Mesenchymal stem cell (in vitro differentiated cells and primary cell): ENCODE data around the gene HSD3B7.

ENCODE experiments used
- DNase-seq: peaks from one replicate; pipeline ENCODE4 v3.0.0-alpha.2; 2013
- H2AFZ ChIP-seq: one replicate; pipeline ENCODE4 v1.6.1; 2013; ENCODE audit warnings: low read depth, mild to moderate bottlenecking, control low read depth, inconsistent platforms, low read length, moderate library complexity
- H2AK5ac ChIP-seq: 2 replicates; pipeline ENCODE4 v1.6.1; 2013; ENCODE audit warnings: low read length, moderate library complexity, mild to moderate bottlenecking, inconsistent platforms; ENCODE audit not compliant: severe bottlenecking
- H2BK120ac ChIP-seq: one replicate; pipeline ENCODE4 v1.6.1; 2013; ENCODE audit warnings: low read depth, mild to moderate bottlenecking, inconsistent platforms, low read length, moderate library complexity
- H2BK12ac ChIP-seq, 2 experiments: one replicate each; pipeline ENCODE4 v1.6.1; 2013; ENCODE audit warnings: inconsistent platforms in 2 of 2, low read length in 2 of 2, mild to moderate bottlenecking in 2 of 2, moderate library complexity in 2 of 2, control low read depth in 1 of 2
- H2BK15ac ChIP-seq: one replicate; pipeline ENCODE4 v1.6.1; 2013; ENCODE audit warnings: mild to moderate bottlenecking, low read depth, inconsistent platforms; ENCODE audit not compliant: poor library complexity, severe bottlenecking
- H2BK5ac ChIP-seq: 2 replicates; pipeline ENCODE4 v1.6.1; 2013; ENCODE audit warnings: low read depth, mild to moderate bottlenecking, low read length, control low read depth, inconsistent platforms; ENCODE audit not compliant: poor library complexity, severe bottlenecking
- H3K14ac ChIP-seq, 2 experiments: one replicate each; pipeline ENCODE4 v1.6.1; 2013; ENCODE audit warnings: inconsistent platforms in 2 of 2, low read length in 2 of 2, control low read depth in 1 of 2, mild to moderate bottlenecking in 1 of 2, moderate library complexity in 1 of 2
- H3K18ac ChIP-seq, 2 experiments: one replicate each; pipeline ENCODE4 v1.6.1; 2013; ENCODE audit warnings: inconsistent platforms in 2 of 2, low read length in 2 of 2, control low read depth in 1 of 2, low read depth in 1 of 2, mild to moderate bottlenecking in 1 of 2
- H3K23ac ChIP-seq, 2 experiments: one replicate each; pipeline ENCODE4 v1.6.1; 2013; ENCODE audit warnings: inconsistent platforms in 2 of 2, low read length in 2 of 2, mild to moderate bottlenecking in 2 of 2, moderate library complexity in 2 of 2, control low read depth in 1 of 2
- H3K27ac ChIP-seq: 2 replicates; pipeline ENCODE4 v1.5.1; 2013; ENCODE audit warnings: mild to moderate bottlenecking, moderate library complexity, low read length, control low read depth, inconsistent platforms; ENCODE audit not compliant: poor library complexity, severe bottlenecking
- H3K27me3 ChIP-seq, 2 experiments: 2 replicates each; pipeline versions ENCODE4 v1.6.1 to v1.7.0; 2013; ENCODE audit warnings: low read length in 2 of 2, mild to moderate bottlenecking in 2 of 2, moderate library complexity in 2 of 2, control low read depth in 1 of 2, inconsistent platforms in 1 of 2; ENCODE audit not compliant: control insufficient read depth in 1 of 2, insufficient read depth in 1 of 2
- H3K36me3 ChIP-seq, 2 experiments: 2 replicates each; pipeline versions ENCODE4 v1.6.1 to v1.7.0; 2013; ENCODE audit warnings: low read length in 2 of 2, control low read depth in 1 of 2, inconsistent platforms in 1 of 2, low read depth in 1 of 2, mild to moderate bottlenecking in 1 of 2; ENCODE audit not compliant: insufficient read depth in 2 of 2, control insufficient read depth in 1 of 2
- H3K4ac ChIP-seq, 2 experiments: one replicate each; pipeline ENCODE4 v1.6.1; 2013; ENCODE audit warnings: inconsistent platforms in 2 of 2, low read length in 2 of 2, mild to moderate bottlenecking in 2 of 2, moderate library complexity in 2 of 2, control low read depth in 1 of 2, low read depth in 1 of 2
- H3K4me1 ChIP-seq: 2 replicates; pipeline ENCODE4 v1.6.1; 2013; ENCODE audit warnings: low read depth, low read length, control low read depth; ENCODE audit not compliant: control insufficient read depth, insufficient read depth
- H3K4me2 ChIP-seq: 2 replicates; pipeline ENCODE4 v1.6.1; 2013; ENCODE audit warnings: low read length, mild to moderate bottlenecking, inconsistent platforms; ENCODE audit not compliant: poor library complexity, severe bottlenecking
- H3K4me3 ChIP-seq, 2 experiments: 2 replicates each; pipeline versions ENCODE4 v1.5.1 to v1.7.0; 2013; ENCODE audit warnings: low read length in 2 of 2, mild to moderate bottlenecking in 2 of 2, control low read depth in 1 of 2, low read depth in 1 of 2; ENCODE audit not compliant: insufficient read depth in 1 of 2
- H3K79me1 ChIP-seq: replicated peaks from 2 replicates; pipeline ENCODE4 v1.6.1; 2013; ENCODE audit warnings: mild to moderate bottlenecking, control low read depth, low read length, inconsistent platforms; ENCODE audit not compliant: poor library complexity, severe bottlenecking
- H3K9ac ChIP-seq: 2 replicates; pipeline ENCODE4 v1.7.0; 2013; ENCODE audit warnings: mild to moderate bottlenecking, low read length, moderate library complexity
- H3K9me3 ChIP-seq: 2 replicates; pipeline ENCODE4 v1.7.0; 2013; ENCODE audit warnings: mild to moderate bottlenecking, low read length; ENCODE audit not compliant: control insufficient read depth
- H4K8ac ChIP-seq: one replicate; pipeline ENCODE4 v1.6.1; 2013; ENCODE audit warnings: inconsistent platforms, mild to moderate bottlenecking, low read length, moderate library complexity
- H4K91ac ChIP-seq: one replicate; pipeline ENCODE4 v1.6.1; 2013; ENCODE audit warnings: mild to moderate bottlenecking, low read length, inconsistent platforms
- WGBS: methylation state at CpG from one replicate; pipeline ENCODE4 v1.1.7; 2013; ENCODE audit warnings: mixed read lengths; 5-methylcytosine and 5-hydroxymethylcytosine counted together

HSD3B7 gene

GRCh38 chr16:30950516-30951065 lies 34.4 kb upstream of the HSD3B7 start:
- H3K14ac ChIP-seq, result peak overlapping the region in 1 of 2 experiments; percentile 56
- 87% methylated on average over 7 of the region's 8 CpGs for WGBS
- peak overlapping the region; percentile 24 for H2AK5ac ChIP-seq
- no peaks in the 10 kb centered on the region for H3K27me3 ChIP-seq
- H3K4ac ChIP-seq, result peak overlapping the region; percentile 2 to 87
- peak overlapping the region; percentile 5 for H4K91ac ChIP-seq
- no peak overlapping the region for H2BK5ac ChIP-seq
- H3K79me1 ChIP-seq, result peaks cover 13% of the 10 kb centered on the region
- no peak overlapping the region for H3K23ac ChIP-seq
- H3K27ac ChIP-seq, result peak overlapping the region; percentile 43
- no peaks in the 10 kb centered on the region for H3K9me3 ChIP-seq
- DNase-seq, result no peak
- H3K4me2 ChIP-seq, result peak overlapping the region; percentile 74
- H3K4me1 ChIP-seq, result peaks cover 31% of the 10 kb centered on the region
- peak overlapping the region; percentile 98 for H3K9ac ChIP-seq
- H2AFZ ChIP-seq, result no peak overlapping the region
- peak overlapping the region; percentile 4 to 96 for H2BK12ac ChIP-seq
- H3K4me3 ChIP-seq, result peak overlapping the region in 1 of 2 experiments; percentile 99
- H3K36me3 ChIP-seq, result peaks cover 21 to 27% of the 10 kb centered on the region in 2 experiments
- no peak overlapping the region for H2BK15ac ChIP-seq
- H2BK120ac ChIP-seq, result no peak overlapping the region
- peak overlapping the region; percentile 68 for H4K8ac ChIP-seq
- H3K18ac ChIP-seq, result peak overlapping the region; percentile 25 to 58

DNA sequence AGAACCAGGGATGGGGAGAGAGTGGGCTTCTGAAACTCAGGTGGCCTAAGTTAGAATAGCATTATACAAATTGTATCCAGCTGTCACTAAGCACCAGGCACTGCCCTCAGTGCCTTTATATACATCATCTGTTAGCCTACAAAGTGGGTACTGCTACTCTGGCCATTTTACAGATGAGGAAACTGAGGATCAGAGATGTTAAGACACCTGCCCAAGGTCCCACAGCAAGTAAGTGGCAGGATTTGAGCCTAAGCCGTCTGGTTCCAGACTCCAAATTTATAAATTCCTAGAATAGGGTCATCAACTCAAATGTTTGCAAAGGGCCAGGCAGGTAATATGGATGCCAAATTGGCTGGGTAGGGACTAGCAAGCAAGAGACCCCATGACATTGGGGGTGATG lies 33.8 kb upstream of the HSD3B7 start:
- peaks cover 19 to 27% of the 10 kb centered on the region in 2 experiments for H3K36me3 ChIP-seq
- no peak overlapping the region for H2BK5ac ChIP-seq
- no peak overlapping the region for H3K14ac ChIP-seq
- peaks cover 13% of the 10 kb centered on the region for H3K79me1 ChIP-seq
- no peaks in the 10 kb centered on the region for H3K9me3 ChIP-seq
- no peak overlapping the region for H3K4me2 ChIP-seq
- no peak for DNase-seq
- no peak overlapping the region for H3K18ac ChIP-seq
- no peak overlapping the region for H2BK120ac ChIP-seq
- H3K23ac ChIP-seq, result no peak overlapping the region
- no peak overlapping the region for H2BK15ac ChIP-seq
- H4K91ac ChIP-seq, result no peak overlapping the region
- peak overlapping the region; percentile 98 for H3K9ac ChIP-seq
- H4K8ac ChIP-seq, result no peak overlapping the region
- WGBS, result 100% methylated on average over 1 of the region's 1 CpG
- H3K4me3 ChIP-seq, result peak overlapping the region in 1 of 2 experiments; percentile 99
- H3K4me1 ChIP-seq, result peaks cover 31% of the 10 kb centered on the region
- no peaks in the 10 kb centered on the region for H3K27me3 ChIP-seq
- H2AK5ac ChIP-seq, result peak overlapping the region; percentile 24
- H3K27ac ChIP-seq, result no peak overlapping the region
- H3K4ac ChIP-seq, result peak overlapping the region in 1 of 2 experiments; percentile 2
- no peak overlapping the region for H2AFZ ChIP-seq
- H2BK12ac ChIP-seq, result peak overlapping the region; percentile 4 to 96

DNA sequence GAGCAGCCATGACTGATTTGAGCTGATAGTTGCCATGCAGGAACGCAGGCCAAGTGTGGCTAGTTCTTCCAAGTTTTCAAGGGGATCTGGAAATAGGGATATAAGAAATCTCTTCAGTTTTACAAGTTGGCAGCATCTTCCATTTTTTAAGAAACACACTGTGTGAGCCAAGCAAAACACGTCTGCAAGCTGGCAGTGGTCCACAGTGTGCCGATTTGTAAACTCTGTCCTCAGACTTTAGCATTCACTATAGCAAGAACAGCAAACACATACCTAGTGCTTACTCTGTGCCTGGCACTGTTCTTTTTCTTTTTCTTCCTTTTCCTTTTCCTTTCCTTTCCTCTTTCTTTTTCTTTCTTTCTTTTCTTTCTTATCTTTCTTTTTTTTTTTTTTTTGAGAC lies 33.3 kb upstream of the HSD3B7 start:
- WGBS, result 79% methylated on average over 3 of the region's 3 CpGs
- Histone ChIP-seq H2BK12ac (no peak overlapping the region), H3K9me3 (no peaks in the 10 kb centered on the region), H4K91ac (no peak overlapping the region), H3K4me2 (no peak overlapping the region), H3K27ac (no peak overlapping the region), H3K4me1 (peaks cover 31% of the 10 kb centered on the region), H3K36me3 (peaks cover 17 to 23% of the 10 kb centered on the region in 2 experiments), H4K8ac (no peak overlapping the region), H3K4me3 (no peak overlapping the region), H2AFZ (no peak overlapping the region), H3K23ac (no peak overlapping the region), H3K27me3 (no peaks in the 10 kb centered on the region), H2BK5ac (no peak overlapping the region), H2BK120ac (no peak overlapping the region), H2AK5ac (no peak overlapping the region), H3K14ac (no peak overlapping the region), H3K4ac (no peak overlapping the region), H3K18ac (no peak overlapping the region), H2BK15ac (no peak overlapping the region), H3K79me1 (peaks cover 13% of the 10 kb centered on the region), H3K9ac (peak overlapping the region; percentile 49)
- DNase-seq, result no peak

- Histone ChIP-seq H3K36me3 (peaks cover 10 to 12% of the 10 kb centered on the region in 2 experiments), H4K8ac (peak overlapping the region; percentile 45), H3K9me3 (no peaks in the 10 kb centered on the region), H2BK5ac (no peak overlapping the region), H2BK15ac (no peak overlapping the region), H3K4ac (no peak overlapping the region), H2AK5ac (no peak overlapping the region), H3K27ac (no peak overlapping the region), H2BK12ac (peak overlapping the region in 1 of 2 experiments; percentile 2), H3K23ac (no peak overlapping the region), H3K79me1 (peaks cover 13% of the 10 kb centered on the region), H3K14ac (no peak overlapping the region), H3K9ac (no peak overlapping the region), H2AFZ (no peak overlapping the region), H3K4me1 (peaks cover 26% of the 10 kb centered on the region), H2BK120ac (no peak overlapping the region), H3K4me2 (no peak overlapping the region), H3K4me3 (no peak overlapping the region), H4K91ac (peak overlapping the region; percentile 52), H3K27me3 (no peaks in the 10 kb centered on the region), H3K18ac (no peak overlapping the region)
- no peak for DNase-seq
- WGBS, result 78% methylated on average over 9 of the region's 9 CpGs
Observed at GRCh38 chr16:30953111-30953510, 31.9 kb upstream of the HSD3B7 start.
